Measurements from ENCODE around the gene ASXL2.

ASXL2 gene

DNA sequence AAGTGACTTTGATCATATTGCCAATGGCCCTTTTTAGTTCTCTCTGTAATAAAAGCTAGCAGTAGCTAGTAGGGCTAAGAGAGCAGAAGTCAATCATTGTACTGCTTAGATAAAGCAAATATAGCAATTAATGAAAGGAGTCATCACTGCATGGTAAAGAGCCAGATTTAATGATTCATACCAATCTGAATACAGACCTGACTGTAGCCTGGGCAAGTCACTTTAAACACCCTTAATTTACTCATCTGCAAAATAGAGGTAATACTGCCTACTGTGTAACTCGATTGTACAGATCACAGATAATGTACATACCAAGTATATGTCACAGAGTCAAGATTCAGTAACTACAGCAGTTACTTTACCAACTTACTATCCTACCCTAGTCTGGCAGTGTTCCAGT is 63.6 kb downstream of the ASXL2 start:
- no peak for DNase-seq (ENCODE audit: low read depth)
- H3K4me3 ChIP-seq (ENCODE audit: control insufficient read depth, low read depth, low read length): no peak overlapping the region
- TF ChIP-seq, protein P1, sequence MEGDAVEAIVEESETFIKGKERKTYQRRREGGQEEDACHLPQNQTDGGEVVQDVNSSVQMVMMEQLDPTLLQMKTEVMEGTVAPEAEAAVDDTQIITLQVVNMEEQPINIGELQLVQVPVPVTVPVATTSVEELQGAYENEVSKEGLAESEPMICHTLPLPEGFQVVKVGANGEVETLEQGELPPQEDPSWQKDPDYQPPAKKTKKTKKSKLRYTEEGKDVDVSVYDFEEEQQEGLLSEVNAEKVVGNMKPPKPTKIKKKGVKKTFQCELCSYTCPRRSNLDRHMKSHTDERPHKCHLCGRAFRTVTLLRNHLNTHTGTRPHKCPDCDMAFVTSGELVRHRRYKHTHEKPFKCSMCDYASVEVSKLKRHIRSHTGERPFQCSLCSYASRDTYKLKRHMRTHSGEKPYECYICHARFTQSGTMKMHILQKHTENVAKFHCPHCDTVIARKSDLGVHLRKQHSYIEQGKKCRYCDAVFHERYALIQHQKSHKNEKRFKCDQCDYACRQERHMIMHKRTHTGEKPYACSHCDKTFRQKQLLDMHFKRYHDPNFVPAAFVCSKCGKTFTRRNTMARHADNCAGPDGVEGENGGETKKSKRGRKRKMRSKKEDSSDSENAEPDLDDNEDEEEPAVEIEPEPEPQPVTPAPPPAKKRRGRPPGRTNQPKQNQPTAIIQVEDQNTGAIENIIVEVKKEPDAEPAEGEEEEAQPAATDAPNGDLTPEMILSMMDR (IDR thresholded peaks at IDR 0.05; ENCODE audit: control insufficient read depth, insufficient read depth, low read depth, low read length, missing control alignments): no peak

DNA sequence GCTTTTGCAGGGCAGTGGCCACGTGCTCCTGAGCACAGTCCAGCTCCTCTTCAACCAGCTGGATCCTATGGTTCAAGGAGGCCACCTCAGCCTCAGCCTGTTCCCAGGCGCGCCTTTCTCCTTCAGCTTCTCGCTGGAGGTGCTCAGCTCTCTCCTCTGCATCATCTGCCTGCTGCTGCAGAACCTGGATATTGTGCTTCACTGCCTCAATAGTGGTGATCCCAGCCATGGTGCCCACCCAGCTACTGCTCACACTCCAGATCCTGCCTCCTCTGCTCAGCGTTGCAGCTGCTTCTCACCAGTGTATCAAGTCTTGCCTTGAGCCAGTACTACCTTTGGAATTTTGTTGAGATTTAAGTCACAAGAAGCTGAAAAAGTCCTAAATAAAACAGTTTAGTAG is 67.9 kb downstream of the ASXL2 start:
- no peak for DNase-seq (ENCODE audit: low read depth)
- H3K4me3 ChIP-seq (ENCODE audit: control insufficient read depth, low read depth, low read length): no peak overlapping the region
- TF ChIP-seq, protein P1 (IDR thresholded peaks at IDR 0.05; ENCODE audit: control insufficient read depth, insufficient read depth, low read depth, low read length, missing control alignments): no peak

DNA sequence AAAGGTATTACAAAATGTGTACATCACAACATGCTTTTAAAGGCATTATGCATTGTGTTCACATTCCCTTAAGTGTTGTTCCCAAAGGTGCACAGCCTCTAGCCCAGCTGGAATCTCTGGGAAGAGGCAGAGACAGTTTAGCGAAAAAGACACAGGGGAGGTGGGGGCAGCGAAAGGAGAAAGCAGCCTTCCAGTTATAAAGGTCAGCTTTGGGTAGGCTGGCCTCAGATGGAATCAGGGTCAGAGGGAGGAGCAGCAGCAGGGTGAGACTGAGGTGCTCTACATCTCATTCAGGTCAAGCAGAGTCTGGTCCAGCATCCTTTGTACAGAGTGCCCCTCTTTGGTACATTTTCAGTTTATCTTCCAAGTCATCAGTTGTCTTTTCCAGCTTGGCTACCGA is 68.6 kb downstream of the ASXL2 start:
- no peak for DNase-seq (ENCODE audit: low read depth)
- TF ChIP-seq, protein P1 (IDR thresholded peaks at IDR 0.05; ENCODE audit: control insufficient read depth, insufficient read depth, low read depth, low read length, missing control alignments): no peak
- no peak overlapping the region for H3K4me3 ChIP-seq (ENCODE audit: control insufficient read depth, low read depth, low read length)

DNA sequence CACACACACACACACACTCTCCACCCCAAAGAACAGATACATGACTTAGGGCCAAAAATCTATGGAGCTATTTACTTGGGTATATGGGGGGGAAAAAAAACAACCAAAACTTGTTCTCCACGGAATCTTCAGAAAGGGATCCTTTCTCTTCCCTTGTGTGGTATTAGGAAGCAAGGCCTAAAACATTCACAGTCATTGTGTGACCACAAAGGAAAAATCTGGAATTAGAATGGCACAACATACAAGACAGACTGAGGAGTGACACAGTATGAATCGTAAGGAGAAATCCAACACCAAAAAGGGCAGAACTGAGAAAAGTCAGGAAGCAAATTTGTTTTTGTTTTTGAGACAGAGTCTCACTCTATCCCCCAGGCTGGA is 70.3 kb downstream of the ASXL2 start:
- no peak overlapping the region for H3K4me3 ChIP-seq (ENCODE audit: control insufficient read depth, low read depth, low read length)
- DNase-seq (ENCODE audit: low read depth): peak; percentile 16
- TF ChIP-seq, protein P1 (IDR thresholded peaks at IDR 0.05; ENCODE audit: control insufficient read depth, insufficient read depth, low read depth, low read length, missing control alignments): no peak

DNA sequence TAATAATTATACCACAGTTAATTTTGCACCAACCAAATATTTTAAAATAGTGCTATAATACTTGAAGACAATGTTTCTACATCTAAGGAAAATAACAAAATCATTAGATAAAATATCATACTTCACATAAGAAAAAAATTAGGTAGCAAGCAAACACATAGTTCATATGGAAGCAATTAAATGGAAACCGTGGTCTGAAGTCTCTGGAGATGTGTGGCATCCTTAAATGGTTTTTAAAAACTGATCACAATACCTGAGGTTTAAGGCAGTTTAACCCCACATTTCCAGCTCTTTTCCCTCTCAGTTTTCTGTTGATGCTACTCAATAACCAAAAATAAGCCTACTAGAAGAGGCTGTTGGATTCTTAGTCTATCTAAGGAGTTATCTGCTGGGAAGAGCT is 71.3 kb downstream of the ASXL2 start:
- no peak overlapping the region for H3K4me3 ChIP-seq (ENCODE audit: control insufficient read depth, low read depth, low read length)
- TF ChIP-seq, protein P1 (IDR thresholded peaks at IDR 0.05; ENCODE audit: control insufficient read depth, insufficient read depth, low read depth, low read length, missing control alignments): no peak
- no peak for DNase-seq (ENCODE audit: low read depth)

DNA sequence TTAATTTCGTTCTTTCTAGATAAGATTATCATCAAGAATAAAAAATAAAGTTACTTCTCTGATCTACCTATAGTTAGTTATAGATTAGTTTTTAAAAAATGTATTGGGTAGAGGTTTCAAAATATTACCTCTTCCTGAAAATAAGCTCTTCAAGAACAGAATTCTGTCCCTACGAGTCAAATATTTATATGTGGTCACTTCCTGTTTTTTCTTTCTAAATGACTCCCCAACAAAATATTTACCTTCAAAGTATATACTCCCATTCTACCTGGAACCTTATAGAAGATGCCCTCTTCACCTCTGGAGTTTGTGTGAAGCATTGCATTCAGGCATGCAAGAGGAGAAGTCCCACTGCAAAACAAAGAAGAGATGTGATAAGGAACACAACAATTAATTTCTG is 72.3 kb downstream of the ASXL2 start:
- no peak for DNase-seq (ENCODE audit: low read depth)

More for the DNA sequence above, 72.3 kb downstream of the ASXL2 start:
- no peak overlapping the region for H3K4me3 ChIP-seq (ENCODE audit: control insufficient read depth, low read depth, low read length)
- TF ChIP-seq, protein P1 (IDR thresholded peaks at IDR 0.05; ENCODE audit: control insufficient read depth, insufficient read depth, low read depth, low read length, missing control alignments): no peak

All from AG09309 (cell line).